Stimulated activated CD4-positive, alpha-beta T cell treated with anti-CD3 and anti-CD28 coated beads, Interleukin-2, amount 100 ng/mL, for 48 hours (primary cell): Measurements from ENCODE around the gene EXOSC7.
"Not testable (repeated sequence)": the region's sequence is repeated elsewhere in the genome, so short reads cannot be mapped to it uniquely, and the experiment has no call there.

ENCODE experiments used
- DNase-seq, 2 donors: peaks; one replicate each; pipeline ENCODE4 v3.0.0-alpha.2; 2020

EXOSC7 gene

DNA sequence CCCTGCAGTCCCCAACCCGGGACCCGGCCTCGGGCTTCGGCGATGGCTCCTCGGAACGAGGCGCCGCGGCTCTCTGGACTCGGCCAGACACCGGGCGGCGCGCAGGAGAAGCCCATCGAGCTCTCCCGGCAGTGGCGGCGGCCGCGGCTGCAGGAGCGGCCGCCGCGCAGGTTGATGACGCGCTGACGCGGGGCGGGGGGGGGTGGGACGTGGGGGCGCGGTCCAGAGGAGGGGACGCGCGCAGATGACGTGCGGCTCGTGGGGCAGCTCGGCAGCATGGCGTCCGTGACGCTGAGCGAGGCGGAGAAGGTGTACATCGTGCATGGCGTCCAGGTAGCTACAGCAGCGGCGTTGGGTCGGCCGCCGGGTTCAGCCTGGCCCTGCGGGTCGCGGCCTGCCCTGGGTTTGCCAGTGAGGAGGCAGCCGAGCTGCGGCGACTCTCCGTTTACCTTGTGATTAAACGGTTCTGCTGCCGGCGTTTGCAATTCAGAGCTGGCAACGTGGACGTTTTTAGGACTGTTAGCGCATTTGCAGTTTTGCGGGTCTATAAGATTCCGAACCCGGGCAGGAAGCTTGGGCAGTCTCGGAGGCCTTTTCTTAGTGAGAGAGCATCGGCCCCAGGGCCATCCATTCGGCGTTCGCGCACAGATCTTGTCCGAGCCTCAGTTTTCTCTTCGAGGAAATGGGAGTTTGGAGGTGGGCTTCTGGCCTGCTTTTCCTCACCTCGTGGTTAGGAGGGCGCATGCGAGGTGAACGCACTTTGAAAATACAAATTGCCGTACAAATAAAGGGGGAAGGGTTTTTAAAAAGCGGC, at the start of gene EXOSC7, which contains the start of gene ZDHHC3:
TSS of gene EXOSC7 (plus strand) at position 243 of the 814 bp plus-strand sequence. CDS start at position 277, 34 bp downstream.
TSS of gene ZDHHC3 (minus strand) at position 173 of the 814 bp plus-strand sequence. CDS start 16,738 bp downstream, outside the sequence.
- DNase-seq, result peak; percentile 74 to 75

DNA sequence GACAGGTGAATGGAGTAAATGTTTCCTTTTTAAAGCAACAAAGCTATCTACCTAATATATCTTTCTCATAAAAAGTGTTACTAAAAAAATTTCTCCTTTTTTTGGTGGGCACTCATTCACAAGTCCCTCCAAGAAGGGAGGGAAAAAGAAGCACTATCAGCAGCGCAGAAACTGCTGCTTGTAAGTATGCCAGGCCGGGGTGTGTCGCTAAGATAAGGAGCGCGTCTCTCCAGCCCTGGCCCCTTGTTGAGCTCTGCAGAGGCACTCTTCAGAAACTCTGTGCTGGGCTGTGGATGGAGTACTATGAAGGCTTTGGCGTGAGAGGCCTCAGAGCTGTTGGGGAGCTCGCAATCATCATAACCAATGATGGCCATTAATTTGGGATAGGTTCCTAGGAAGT, 49.1 kb upstream of the EXOSC7 start:
- no peak for DNase-seq

DNA sequence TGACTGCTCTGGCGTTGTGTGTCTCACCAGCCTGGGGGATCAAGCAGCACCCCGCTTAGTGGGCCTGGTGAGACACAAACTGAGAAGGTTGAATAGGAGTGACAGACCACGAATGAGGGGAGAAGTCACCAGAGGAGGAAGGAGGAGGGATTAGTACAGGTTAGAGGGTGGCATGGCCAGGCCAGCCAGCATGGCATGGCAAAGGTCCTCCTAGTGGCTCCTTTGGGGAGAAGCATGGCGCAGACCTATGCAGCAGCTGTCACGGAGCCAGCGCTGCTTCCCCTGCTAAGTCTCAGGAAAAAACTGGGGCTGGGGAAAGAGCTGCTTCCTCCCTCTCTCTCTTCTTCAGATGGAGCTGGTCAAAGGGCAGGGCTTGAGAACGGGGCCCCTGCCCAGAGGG, 48.7 kb upstream of the EXOSC7 start:
- DNase-seq, result no peak

DNA sequence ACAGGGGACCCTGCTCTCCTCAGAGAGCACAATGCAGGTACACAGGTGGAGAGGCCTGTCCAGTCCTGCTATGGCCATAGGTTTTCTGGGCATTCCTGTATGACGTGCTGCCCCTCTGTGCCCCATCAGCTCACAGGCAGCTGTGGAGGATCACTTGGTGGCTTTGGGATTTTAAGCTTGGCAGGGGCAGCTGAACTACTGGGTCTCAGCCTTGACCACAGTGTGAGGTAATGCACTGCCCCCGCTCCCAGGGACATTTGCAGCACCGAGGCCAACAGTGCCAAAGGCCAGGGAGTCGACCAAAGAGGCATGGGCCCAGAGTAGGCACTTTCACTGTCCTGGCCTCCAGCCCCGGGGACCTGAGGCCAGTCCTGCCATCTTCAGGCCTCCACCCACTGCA, 46.3 kb upstream of the EXOSC7 start:
- DNase-seq, result no peak

DNA sequence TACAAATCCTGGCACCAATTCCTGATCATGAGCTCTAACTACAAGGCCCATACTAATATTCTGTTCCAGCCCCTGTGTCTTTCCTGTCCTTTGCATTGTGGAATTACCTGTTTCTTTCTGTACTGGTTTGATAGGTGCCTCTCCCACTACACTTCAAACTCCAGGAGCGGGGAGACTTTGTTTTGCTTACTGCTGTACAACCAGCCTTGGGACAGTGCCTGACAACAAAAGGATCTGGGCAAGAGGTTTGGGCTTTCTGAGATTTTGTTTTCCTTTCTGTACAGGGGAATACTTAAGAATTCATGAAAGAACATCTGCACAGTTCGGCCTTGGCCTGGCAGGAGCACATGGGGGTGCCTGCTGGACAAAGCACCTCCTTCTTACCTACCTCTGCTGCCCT, 45.1 kb upstream of the EXOSC7 start:
- no peak for DNase-seq

DNA sequence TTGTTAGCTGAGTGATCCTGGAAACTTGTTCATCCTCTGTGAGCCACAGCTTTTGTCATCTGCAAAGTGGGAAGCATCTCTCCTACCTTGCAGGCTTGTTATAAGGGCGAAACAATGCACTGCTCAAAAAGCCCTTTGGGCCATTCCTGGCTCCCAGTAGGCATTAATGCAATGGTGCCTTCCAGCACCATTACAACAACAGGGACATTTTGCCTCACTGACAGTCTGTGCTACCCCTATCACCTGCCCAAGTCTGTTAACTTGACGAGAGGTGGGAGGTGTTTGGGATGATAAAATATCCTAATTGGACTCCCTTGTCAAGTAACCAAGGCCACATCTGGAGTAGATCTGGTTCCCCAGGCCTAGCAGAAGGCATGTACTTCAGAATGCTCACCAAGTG, 44.3 kb upstream of the EXOSC7 start:
- no peak for DNase-seq

DNA sequence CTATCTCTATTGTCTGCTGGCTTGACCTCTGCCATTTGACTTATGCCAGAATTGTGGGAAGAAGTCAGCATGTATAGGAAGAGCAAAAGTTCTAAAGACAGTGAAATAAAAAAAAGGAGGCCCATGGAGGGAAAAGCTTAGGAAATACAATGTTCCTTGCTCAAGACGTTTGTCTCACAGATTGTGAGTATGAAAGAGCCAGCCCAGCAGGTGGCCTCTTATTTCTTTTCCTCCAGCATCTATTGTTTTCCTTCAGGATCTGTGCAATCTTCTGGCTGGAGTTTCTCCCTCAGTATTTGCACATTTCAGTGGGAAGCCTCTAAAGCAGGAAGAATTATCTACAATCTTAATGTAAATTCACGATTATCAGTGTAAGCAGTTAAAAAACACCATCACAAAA, 43.8 kb upstream of the EXOSC7 start:
- no peak for DNase-seq

DNA sequence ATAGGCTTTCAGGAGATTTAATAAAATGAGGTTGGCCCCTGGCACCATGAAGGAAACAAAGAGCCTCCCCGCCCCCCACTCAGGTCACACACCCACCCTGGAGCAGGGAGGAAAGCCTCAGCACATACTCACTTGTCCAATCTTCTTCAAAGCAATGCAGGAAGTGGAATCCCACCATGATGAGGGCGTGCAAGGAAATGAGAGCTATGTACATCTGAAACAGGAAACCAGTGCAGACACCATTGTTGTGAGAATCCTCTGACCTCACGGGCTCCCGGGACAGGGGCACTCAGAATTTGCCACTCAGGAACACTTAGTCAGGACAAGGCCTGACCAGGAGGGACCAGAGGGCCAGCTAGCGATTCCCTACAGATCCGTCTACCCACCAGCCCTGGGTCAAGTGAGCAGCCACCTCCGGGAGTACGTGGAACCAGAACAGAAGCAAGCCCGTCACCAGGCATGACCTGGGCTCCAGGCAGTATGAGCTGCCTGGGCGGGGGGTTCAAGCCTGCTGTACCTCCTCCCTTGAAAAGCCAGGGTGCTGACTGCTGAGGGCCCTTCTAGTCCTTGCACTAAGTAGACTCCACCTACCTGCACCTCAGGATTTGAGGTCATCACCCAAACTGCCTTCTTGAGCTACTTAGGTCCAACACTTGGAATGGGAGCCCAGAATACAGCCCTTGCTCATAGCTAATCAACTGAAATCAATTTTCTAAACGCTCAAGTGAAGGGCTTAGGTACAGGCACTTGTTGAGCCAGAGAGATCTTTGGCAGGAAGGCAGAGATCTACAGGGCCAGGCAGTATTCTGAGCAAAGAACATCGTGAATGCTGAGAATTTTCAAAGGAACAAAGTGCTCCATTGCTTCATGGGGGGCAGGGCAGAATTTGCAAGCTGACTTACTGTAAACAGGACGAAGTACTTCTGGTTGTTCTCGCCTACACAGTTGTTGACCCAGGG, 42.8 kb upstream of the EXOSC7 start:
- DNase-seq, result no peak

DNA sequence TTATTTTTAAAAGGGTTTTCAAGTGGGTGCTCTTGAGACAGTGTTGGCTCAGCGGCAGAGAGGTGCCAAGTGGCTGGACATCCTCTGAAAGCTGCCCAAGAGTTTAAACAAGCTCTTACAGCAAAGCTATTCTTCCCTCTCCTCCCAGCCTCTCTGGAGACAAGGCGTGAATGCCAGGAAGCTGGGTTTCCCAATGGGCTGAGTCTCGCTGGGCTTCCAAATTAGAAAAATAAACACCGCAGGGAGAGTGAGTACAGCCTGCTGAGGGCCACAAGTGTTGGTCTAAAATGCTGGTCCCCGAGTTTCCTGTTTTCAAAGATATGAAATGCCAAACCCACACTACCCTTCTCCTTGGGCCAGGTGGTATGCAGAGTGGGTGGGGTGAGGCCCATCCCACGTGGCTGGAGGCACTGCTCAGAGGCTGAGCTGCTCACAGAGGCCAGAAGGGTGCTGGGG, 36.4 kb upstream of the EXOSC7 start:
- no peak for DNase-seq

DNA sequence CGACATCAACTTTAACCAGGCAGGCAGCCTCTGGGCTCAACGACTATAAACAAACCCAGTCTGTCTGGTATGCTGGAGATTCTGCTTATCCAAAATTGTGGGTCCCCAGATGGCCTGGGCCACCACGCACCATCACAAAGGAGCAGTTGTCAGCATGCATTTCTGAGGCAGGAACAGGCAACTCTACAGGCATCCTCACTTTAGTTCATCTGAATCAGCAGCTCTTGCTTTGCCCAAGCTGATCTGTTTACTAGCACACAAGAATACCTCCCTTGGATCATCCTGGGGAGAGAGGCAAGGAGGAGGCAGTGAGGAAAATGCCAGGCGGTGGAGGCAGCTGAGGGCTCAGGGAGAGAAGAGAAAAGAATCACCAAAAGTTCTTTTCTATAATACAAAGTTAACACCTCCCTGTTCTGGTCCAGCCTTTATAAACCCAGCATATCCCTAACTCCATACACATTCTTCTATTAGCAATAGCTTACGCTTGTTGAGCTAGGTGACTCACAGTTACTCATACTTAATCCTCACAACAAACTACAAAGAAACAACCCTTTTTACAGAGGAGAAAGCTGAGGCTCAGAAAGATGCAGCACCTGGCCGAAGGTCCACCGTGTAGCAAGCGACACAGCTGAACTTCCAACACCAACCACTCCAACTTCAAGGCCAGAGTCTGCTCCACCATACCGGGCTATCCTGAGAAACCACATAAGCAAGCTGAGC, 33.7 kb upstream of the EXOSC7 start:
- DNase-seq, result no peak

DNA sequence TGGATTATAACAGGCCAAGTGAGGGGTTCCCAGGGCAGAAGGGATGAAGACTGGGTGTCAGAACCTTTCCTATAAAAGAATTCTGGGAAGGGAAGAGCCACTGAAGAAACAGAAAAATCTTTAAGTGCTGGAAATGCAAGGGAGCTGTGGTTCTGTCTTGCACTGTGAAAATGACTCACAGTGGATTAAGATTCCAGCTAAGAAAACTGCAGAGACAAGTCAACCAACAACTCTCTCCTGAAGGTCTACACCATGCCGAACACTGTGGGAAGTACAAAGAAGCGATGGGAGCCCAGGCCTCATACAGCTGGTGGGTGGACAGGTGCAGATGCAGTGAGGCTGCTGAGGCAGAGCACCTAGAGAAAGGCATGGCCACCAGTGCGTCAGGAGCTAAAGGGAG, 27.8 kb upstream of the EXOSC7 start:
- DNase-seq, result no peak

DNA sequence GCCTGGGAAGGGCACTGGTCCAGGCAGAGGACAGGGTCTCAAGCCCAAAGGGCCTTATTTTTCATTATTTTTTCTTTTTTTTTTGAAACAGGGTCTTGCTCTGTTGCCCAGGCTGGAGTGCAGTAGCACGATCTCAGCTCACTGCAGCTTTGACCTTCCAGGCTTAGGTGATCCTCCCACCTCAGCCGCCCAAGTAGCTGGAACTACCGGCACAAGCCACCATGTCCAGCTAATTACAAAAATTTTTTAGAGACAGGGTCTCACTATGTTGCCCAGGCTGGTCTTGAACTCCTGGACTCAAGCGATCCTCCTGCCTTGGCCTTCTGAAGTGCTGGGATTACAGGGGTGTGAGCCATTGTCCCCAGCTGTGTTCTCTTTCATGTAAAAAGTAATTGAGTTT, 26.3 kb upstream of the EXOSC7 start:
- DNase-seq, result not testable (repeated sequence)

DNA sequence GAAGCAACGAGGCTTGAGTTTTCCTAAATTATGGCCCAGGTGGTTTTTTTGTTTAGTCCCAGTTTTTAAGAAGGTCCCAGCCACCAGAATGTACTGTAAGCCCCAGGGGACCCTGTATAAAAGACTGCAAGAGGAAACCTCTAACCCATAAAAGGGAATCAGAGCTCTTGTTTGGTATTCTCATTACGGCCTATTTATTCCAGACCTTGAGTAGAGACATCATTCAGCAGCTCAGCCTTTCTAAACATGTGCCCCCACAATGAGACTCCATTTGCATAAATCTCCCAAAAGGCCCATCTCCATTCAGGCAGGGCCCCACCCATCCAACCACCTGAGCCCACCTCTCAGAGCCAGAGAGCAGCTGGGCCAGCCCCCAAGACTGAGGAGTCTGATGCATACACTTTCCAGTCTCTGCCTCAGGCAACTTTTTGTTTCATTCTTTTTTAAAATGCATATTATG, 25.7 kb upstream of the EXOSC7 start:
- DNase-seq, result no peak

DNA sequence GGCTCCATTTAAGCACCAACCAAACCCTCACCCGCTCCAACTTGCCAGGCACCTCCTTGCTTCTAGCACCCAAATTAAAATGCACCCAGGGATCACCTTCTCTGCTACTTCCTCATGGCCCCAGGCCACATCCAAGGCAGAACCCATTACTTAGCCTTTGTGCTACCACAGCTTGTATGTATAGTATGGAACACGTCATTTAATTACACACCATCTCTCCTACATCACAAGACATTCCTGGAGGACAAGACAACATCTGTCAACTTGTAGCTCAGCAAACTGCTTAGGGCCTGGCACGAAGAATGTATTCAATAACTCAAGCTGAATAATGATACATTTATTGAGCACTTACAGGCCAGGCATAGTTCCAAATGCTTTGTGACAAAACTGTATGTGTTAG, 23.4 kb upstream of the EXOSC7 start:
- no peak for DNase-seq

DNA sequence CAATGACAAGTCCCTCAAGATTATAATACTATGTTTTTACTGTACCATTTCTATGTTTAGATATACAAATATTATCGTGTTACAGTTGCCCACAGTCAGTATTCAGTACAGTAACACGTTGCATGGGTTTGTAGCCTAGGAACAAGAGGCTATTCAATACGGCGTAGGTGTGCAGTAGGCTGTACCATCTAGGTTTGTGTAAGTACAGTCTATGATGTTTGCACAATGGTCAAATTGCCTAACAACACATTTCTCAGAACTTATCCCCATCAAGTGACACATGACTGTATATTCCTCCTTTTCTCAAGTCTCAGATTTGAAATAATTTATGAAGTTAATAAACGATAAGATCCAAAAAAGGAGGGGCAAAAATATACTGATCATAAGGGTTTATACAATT, 21.7 kb upstream of the EXOSC7 start:
- no peak for DNase-seq

DNA sequence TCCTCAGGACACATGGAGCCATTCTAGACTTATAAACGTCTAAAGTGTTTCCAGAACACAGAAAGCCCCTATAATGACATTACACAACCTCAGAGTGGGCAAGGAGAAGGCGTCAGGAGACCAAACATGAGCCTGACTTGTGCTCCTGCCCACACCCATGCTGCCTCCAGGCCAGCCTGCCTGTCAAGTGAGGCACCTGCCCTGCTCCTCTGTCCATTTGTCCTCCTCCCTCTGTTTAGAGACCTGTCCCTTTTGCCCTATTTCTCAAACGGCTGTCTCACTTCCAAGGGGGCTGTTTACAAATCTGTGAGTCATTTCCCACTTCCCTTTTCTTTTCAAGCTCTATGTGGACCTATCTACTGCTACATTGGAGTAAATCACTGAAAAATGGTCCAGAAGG, 21.1 kb upstream of the EXOSC7 start:
- DNase-seq, result no peak

DNA sequence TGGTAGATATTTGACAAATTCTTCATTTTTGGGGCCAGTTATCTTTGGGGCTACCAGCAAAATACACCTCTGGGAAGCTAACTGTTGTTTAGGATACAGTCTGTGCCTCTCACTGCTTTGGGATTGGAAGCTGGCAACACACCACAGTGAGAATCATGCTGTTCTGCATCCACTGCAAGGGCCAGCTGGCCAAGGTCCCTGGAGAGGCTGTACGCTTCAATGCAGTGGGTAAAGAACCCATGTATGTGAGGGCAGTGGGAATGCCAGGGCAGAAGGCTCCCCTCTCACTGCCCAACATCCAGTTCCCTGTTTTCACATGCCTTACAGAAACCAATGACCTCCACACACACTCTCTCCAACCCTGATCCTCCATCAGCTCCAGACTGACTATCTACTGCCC, 20.1 kb upstream of the EXOSC7 start:
- DNase-seq, result no peak

DNA sequence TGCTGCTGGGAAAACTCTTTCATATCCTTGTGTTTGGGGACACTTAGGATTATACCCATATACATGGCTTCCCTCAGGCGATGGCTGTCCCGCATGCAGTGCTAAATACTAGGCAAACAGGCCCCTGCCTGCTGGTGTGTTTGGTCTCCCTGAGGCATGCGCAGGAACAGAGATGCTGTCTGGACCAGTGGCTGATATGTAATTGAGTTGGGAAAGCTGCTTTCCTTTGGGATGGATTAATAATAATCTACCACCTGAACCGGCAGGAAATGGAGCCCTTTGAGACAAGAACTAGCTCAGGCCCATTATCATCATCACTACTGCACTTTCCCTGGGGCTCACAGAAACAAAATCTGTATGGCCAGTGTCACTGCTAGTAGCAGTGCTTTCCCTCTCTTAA, 18.1 kb upstream of the EXOSC7 start:
- DNase-seq, result no peak

DNA sequence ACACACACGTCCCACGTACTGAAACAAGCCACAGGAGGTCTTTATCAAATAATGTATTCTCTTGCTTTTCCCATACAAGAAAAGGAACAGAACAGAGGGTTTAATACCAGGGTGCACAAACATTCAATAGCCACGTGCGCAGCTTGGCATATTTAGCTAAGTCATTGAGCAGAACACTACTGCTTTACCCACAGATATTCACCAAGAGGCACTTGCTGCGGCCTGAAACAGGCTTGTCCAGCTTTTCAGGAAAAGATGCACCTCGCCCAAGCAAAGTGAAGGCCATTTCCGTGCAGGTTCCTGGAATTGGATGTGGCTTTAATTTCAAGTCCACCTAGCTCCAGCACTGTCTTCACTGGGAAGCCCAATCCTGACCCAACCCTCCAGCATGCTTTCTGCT, 17.7 kb upstream of the EXOSC7 start:
- no peak for DNase-seq

DNA sequence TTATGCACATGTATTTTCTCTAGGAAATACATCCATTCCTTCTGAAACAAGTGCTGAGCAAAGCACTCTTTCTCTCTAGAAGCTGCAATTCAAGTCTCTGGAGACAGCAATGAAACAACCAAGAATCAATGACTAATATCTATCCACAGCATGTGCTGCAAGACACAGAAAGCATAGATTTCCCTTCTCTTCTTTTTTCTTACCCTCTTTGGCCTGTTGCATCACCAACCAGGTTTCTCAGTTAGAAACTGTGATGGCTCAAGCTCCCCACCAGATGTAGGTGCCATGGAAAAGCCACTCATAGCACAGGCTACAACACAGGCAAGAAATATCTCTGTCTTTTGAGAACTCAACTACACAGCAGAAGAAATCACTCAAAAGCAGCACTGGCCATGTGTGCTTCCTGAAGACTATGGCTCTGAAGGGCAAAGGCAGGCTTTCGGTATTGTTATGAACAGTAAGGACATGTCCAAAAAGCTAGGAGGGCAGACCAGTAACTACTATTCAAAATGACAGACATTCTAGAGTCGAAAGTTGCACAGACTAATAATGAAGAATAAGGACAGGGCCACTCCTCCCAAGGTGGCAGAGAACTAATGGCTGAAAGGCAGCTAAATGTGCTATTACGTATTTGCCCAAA, 15.5 kb upstream of the EXOSC7 start:
- no peak for DNase-seq

DNA sequence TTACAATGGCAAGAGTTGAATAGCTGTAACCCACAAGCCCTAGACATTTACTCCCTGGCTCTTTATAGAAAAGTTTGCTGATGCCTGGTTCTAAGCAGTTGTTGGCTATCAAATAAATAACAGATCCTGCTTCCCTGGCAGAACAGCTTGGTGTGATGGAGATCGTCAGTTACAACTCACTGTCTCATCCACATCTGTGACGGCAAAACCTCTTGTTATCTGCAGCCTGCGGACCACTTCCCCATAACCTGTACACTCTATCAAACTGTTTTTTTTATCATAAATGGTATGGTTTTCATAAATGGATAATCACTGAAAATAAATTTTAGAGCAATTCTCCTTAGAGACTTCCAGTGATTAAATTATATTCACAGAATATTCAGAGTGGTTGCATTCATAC, 14.2 kb upstream of the EXOSC7 start:
- DNase-seq, result no peak

DNA sequence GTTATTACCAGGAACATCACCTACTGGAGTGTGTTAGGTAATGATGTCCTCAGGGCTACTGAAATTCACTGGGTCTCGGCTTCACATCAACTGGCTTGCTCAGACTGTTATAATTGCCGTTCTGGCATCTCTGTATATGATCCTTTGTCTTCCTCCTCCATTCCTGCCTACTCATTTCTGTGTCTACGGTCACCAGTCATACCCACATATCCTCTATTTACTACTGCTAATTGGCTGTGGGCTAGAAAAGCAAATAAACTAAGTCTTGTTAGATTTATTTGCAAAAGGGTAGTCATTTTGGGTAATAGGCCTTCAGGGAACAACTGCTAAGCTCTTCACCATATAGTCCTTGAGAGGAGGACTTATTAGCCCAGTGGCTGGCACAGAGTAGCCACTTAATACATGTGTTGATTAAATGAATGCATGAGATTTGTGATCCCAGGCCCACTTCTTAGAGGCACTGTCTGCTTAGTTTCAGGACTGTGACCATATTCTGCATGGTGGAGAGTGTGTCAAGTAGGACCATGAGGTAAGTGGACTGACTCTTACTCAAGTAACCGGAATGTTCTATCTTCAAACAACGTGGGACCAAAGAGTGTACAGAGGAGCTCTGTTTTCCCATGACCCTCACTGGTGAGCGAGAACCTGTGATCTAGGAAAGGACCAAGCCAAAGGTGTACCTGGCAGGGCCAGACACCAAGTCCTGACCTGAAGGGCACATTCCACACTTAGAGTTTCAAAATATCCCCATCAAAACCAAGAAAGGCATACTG, 13.2 kb upstream of the EXOSC7 start:
- no peak for DNase-seq
